Body of pancreas (tissue), 4 donors: ENCODE results near the gene IL37. TPM values are rescaled to one million over a fixed set of nuclear protein-coding genes. Genes with fewer than 3 reads are reported as not detected.

Experiments
- ATAC-seq: fragments of 150-250 bp; one replicate; pipeline ENCODE4 v1.9.1; 2016
- DNase-seq, 4 donors: peaks; one replicate each; pipeline ENCODE4 v3.0.0-alpha.2; 2019
- H3K27ac ChIP-seq, 4 donors: fragments of 200-600 bp; sonication (generic); 1 replicate in 3 of 4; 2 replicates in 1 of 4; pipeline versions ENCODE4 v1.5.1 to v1.6.1; 2016 to 2019; ENCODE audit warnings: mild to moderate bottlenecking in 1 of 4, mixed read lengths in 1 of 4, moderate library complexity in 1 of 4
- H3K27me3 ChIP-seq, 2 donors: fragments of 200-600 bp; sonication (generic); one replicate each; pipeline ENCODE4 v1.6.0; 2016; ENCODE audit warnings: mild to moderate bottlenecking in 1 of 2
- H3K36me3 ChIP-seq, 2 donors: fragments of 200-600 bp; sonication (generic); replicated peaks in 1 of 2; 2 replicates each; pipeline ENCODE4 v1.5.1; 2016; ENCODE audit warnings: low read depth in 2 of 2; ENCODE audit not compliant: insufficient read depth in 1 of 2
- H3K4me1 ChIP-seq: fragments of 200-600 bp; sonication (generic); one replicate; pipeline ENCODE4 v1.6.0; 2016
- H3K4me3 ChIP-seq, 2 donors: fragments of 200-600 bp; sonication (generic); 1 replicate in 1 of 2; 2 replicates in 1 of 2; pipeline ENCODE4 v1.5.1; 2016 to 2019
- H3K9me3 ChIP-seq, 3 donors: fragments of 200-600 bp; sonication (generic); 1 replicate in 2 of 3; 2 replicates in 1 of 3; pipeline ENCODE4 v1.5.1; 2016
- POLR2A ChIP-seq, 3 donors: fragments of 450-650 bp; IDR thresholded peaks; one replicate each; pipeline ENCODE4 v1.6.1; 2016; ENCODE audit warnings: antibody characterized with exemption in 3 of 3, mild to moderate bottlenecking in 2 of 3
- WGBS, 2 donors: methylation state at CpG; one replicate each; pipeline ENCODE4 v1.1.5; 2017; 5-methylcytosine and 5-hydroxymethylcytosine counted together
- intact Hi-C: fragments of 100-400 bp; cut with DNase I; formaldehyde crosslinking; loops from one replicate; pipeline ENCODE4 v1.15.1; 2023
- total RNA-seq, 2 donors: library from RNA; depleted of rRNA; stranded (reverse); fragments of >200 nt; gene quantifications; one replicate each; pipeline ENCODE4 v1.1.0, GENCODE V29; 2016
- TF ChIP-seq, protein P1 (sequence below), 7 experiments: fragments of 450-650 bp in 4 of 7; fragments of 200-600 bp in 3 of 7; sonication (generic) in 3 of 7; IDR thresholded peaks; one replicate each; pipeline ENCODE4 v1.5.1; 2016 to 2019; ENCODE audit warnings: antibody characterized with exemption in 7 of 7

The IL37 gene
- total RNA-seq, 2 donors from 2014 or later, result not detected

- no peaks in the 10 kb centered on the region for H3K36me3 ChIP-seq
- TF ChIP-seq, protein P1, sequence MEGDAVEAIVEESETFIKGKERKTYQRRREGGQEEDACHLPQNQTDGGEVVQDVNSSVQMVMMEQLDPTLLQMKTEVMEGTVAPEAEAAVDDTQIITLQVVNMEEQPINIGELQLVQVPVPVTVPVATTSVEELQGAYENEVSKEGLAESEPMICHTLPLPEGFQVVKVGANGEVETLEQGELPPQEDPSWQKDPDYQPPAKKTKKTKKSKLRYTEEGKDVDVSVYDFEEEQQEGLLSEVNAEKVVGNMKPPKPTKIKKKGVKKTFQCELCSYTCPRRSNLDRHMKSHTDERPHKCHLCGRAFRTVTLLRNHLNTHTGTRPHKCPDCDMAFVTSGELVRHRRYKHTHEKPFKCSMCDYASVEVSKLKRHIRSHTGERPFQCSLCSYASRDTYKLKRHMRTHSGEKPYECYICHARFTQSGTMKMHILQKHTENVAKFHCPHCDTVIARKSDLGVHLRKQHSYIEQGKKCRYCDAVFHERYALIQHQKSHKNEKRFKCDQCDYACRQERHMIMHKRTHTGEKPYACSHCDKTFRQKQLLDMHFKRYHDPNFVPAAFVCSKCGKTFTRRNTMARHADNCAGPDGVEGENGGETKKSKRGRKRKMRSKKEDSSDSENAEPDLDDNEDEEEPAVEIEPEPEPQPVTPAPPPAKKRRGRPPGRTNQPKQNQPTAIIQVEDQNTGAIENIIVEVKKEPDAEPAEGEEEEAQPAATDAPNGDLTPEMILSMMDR (IDR thresholded peaks at IDR 0.05), result no peak
- no peak for TF ChIP-seq POLR2A (IDR thresholded peaks at IDR 0.05)
- H3K27ac ChIP-seq, result no peak overlapping the region
- H3K9me3 ChIP-seq, result no peaks in the 10 kb centered on the region
- intact Hi-C loops, result no loop called here
- no peak overlapping the region for H3K4me3 ChIP-seq
- H3K4me1 ChIP-seq, result no peaks in the 10 kb centered on the region
- whole genome bisulfite sequencing, 2 donors, result 82 to 92% methylated on average over 6 of the region's 6 CpGs
- no peak for ATAC-seq
- DNase-seq, result no peak
- H3K27me3 ChIP-seq, result no peaks in the 10 kb centered on the region
Measured at GRCh38 chr2:112877423-112877822, 33.5 kb upstream of the IL37 start.

- 73 to 100% methylated on average over 1 to 6 of the region's 6 CpGs for WGBS, 2 donors
- Histone ChIP-seq H3K4me3 (no peak overlapping the region), H3K27ac (no peak overlapping the region), H3K27me3 (no peaks in the 10 kb centered on the region), H3K36me3 (no peaks in the 10 kb centered on the region), H3K9me3 (no peaks in the 10 kb centered on the region), H3K4me1 (no peaks in the 10 kb centered on the region)
- intact Hi-C loops, result loop anchor here (10.0 kb wide), 1 partner anchor 125 kb away; no protein-coding TSS in a partner anchor
- TF ChIP-seq, protein P1 (IDR thresholded peaks at IDR 0.05), result no peak
- no peak for TF ChIP-seq POLR2A (IDR thresholded peaks at IDR 0.05)
- DNase-seq, result no peak
- ATAC-seq, result no peak
Measured at GRCh38 chr2:112879491-112880041, 31.4 kb upstream of the IL37 start.

GRCh38 chr2:112880091-112880531 is 30.9 kb upstream of the IL37 start:
- H3K4me3 ChIP-seq, result no peak overlapping the region
- TF ChIP-seq POLR2A (IDR thresholded peaks at IDR 0.05), result no peak
- TF ChIP-seq, protein P1 (IDR thresholded peaks at IDR 0.05), result no peak
- 79 to 89% methylated on average over 5 of the region's 5 CpGs for WGBS, 2 donors

DNA sequence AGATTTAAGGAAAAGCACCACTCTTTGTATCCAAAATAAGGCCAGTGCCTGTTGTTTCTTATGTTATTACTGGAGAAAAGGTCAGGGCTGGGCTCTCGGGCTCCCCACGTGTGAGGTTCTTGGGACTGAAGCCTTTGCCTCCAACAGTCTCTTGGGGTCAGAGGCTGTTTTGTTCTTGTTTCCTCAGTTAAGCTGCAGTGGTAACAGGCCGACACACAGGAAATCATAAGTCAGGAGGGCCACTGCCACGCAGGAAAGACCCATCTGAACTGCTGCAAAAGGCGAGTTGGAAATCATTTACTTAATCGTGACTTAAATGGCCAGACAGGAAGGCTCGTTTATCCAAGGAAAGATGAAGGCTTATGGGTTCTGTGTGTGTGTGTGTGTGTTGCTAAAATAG is 30.3 kb upstream of the IL37 start:
- intact Hi-C loops, result loop anchor here (10.0 kb wide), 1 partner anchor 126 kb away; no protein-coding TSS in a partner anchor
- Histone ChIP-seq H3K4me3 (no peak overlapping the region), H3K27ac (no peak overlapping the region), H3K36me3 (no peaks in the 10 kb centered on the region), H3K27me3 (no peaks in the 10 kb centered on the region), H3K4me1 (no peaks in the 10 kb centered on the region), H3K9me3 (no peaks in the 10 kb centered on the region)
- no peak for ATAC-seq
- DNase-seq, result no peak
- no peak for TF ChIP-seq POLR2A (IDR thresholded peaks at IDR 0.05)
- TF ChIP-seq, protein P1 (IDR thresholded peaks at IDR 0.05), result no peak
- WGBS, 2 donors, result 62 to 71% methylated on average over 7 of the region's 7 CpGs

More at GRCh38 chr2:112880091-112880531, 30.9 kb upstream of the IL37 start:
- intact Hi-C loops, result loop anchor here (10.0 kb wide), 1 partner anchor 125 kb away; no protein-coding TSS in a partner anchor
- Histone ChIP-seq H3K4me1 (no peaks in the 10 kb centered on the region), H3K9me3 (no peaks in the 10 kb centered on the region), H3K27me3 (no peaks in the 10 kb centered on the region), H3K36me3 (no peaks in the 10 kb centered on the region), H3K27ac (no peak overlapping the region)
- no peak for DNase-seq
- ATAC-seq, result no peak
